Vagina (tissue), 2 donors: Measurements from ENCODE around the gene AADACL4.

Experiments used
- POLR2A ChIP-seq, 2 donors: fragments of 450-650 bp; IDR thresholded peaks; one replicate each; pipeline ENCODE4 v1.6.1; 2017; ENCODE audit warnings: antibody characterized with exemption in 2 of 2, mild to moderate bottlenecking in 2 of 2, moderate library complexity in 2 of 2
- POLR2AphosphoS5 ChIP-seq, 2 donors: sonication (generic); formaldehyde crosslinking; IDR thresholded peaks; one replicate each; pipeline ENCODE4 v1.9.0; 2017; ENCODE audit warnings: antibody characterized with exemption in 2 of 2, mild to moderate bottlenecking in 2 of 2, low read depth in 1 of 2; ENCODE audit not compliant: insufficient read depth in 1 of 2
- TF ChIP-seq, protein P1 (sequence below), 3 experiments: fragments of 450-650 bp in 2 of 3; fragments of 200-600 bp in 1 of 3; sonication (generic) in 1 of 3; IDR thresholded peaks; one replicate each; pipeline ENCODE4 v1.5.1; 2017 to 2019; ENCODE audit warnings: antibody characterized with exemption in 3 of 3, mild to moderate bottlenecking in 2 of 3, moderate library complexity in 2 of 3

DNA sequence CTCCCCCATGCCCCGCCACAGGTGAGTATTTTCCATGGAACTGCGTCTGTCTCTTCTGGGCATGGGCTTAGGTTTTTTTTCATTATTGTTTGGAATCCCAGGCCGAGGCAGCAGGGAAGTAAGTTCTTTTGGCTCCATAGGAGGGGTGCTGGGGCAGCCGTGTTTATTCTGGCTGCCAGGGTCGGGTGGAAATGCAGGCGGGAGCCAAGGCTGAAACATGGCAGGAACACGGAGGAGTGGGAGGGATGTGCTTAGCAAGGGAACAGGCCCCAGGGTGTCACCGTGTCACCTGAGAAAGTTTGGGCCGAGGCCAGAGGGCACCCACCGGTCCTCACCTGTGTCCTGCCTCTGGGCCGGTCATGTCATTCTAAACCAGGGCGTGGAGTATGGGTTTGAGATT, 21.4 kb upstream of the AADACL4 start:
- TF ChIP-seq, protein P1, sequence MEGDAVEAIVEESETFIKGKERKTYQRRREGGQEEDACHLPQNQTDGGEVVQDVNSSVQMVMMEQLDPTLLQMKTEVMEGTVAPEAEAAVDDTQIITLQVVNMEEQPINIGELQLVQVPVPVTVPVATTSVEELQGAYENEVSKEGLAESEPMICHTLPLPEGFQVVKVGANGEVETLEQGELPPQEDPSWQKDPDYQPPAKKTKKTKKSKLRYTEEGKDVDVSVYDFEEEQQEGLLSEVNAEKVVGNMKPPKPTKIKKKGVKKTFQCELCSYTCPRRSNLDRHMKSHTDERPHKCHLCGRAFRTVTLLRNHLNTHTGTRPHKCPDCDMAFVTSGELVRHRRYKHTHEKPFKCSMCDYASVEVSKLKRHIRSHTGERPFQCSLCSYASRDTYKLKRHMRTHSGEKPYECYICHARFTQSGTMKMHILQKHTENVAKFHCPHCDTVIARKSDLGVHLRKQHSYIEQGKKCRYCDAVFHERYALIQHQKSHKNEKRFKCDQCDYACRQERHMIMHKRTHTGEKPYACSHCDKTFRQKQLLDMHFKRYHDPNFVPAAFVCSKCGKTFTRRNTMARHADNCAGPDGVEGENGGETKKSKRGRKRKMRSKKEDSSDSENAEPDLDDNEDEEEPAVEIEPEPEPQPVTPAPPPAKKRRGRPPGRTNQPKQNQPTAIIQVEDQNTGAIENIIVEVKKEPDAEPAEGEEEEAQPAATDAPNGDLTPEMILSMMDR (IDR thresholded peaks at IDR 0.05): no peak
- TF ChIP-seq POLR2A (IDR thresholded peaks at IDR 0.05) (no peak), POLR2AphosphoS5 (IDR thresholded peaks at IDR 0.05; ENCODE audit: insufficient read depth in 1 of 2, low read depth in 1 of 2) (no peak)
